ENCODE data around the gene STOML2. TPM values are rescaled to one million over a fixed set of nuclear protein-coding genes. Genes with fewer than 3 reads are reported as not detected.

The STOML2 gene
- total RNA-seq, 1 experiment from 2014 or later: 192 TPM

DNA sequence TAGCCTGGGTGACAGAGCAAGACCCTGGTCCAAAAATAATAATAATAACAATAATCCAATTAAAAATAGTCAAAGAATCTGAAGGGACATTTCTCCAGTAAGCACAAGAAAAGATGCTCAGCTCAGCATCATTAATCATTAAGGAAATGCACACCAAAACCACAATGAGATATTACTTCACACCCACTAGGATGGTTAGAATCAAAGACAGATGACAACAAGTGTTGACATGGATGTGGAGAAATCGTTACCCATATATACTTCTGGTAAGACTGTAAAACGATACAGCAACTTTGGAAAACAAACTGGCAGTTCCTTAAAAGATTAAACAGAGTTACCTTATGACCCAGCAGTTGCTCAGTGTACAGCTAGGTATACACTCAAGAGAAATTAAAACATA lies 17.9 kb downstream of the STOML2 start:
- Histone ChIP-seq H3K4me1 (ENCODE audit: insufficient read depth, low read length) (no peaks in the 10 kb centered on the region), H3K56ac (ENCODE audit: insufficient read length, low read depth, low read length) (no peak overlapping the region), H2BK12ac (ENCODE audit: insufficient read length, low read depth, low read length) (no peak overlapping the region), H2AFZ (ENCODE audit: low read length) (no peak overlapping the region), H3K27ac (ENCODE audit: insufficient read length, low read depth, low read length) (no peak overlapping the region), H3K4me2 (ENCODE audit: insufficient read depth, insufficient read length, low read length) (no peak overlapping the region), H4K20me1 (ENCODE audit: control insufficient read depth, insufficient read depth, insufficient read length) (no peaks in the 10 kb centered on the region), H3K23me2 (ENCODE audit: insufficient read length, low read depth, low read length, poor library complexity, severe bottlenecking) (no peaks in the 10 kb centered on the region), H4K5ac (ENCODE audit: insufficient read length, low read depth, low read length) (no peak overlapping the region), H2AK5ac (ENCODE audit: insufficient read length, low read length) (no peak overlapping the region), H3K14ac (ENCODE audit: insufficient read depth, low read length) (no peak overlapping the region), H2BK120ac (ENCODE audit: low read depth, low read length, poor library complexity, severe bottlenecking) (no peak overlapping the region), H3K79me1 (ENCODE audit: insufficient read depth, low read depth, low read length, poor library complexity, severe bottlenecking) (no peaks in the 10 kb centered on the region), H4K8ac (replicated peaks; ENCODE audit: insufficient read length, low read depth, low read length) (no peak overlapping the region), H3K27me3 (ENCODE audit: insufficient read depth, low read length) (no peaks in the 10 kb centered on the region), H3K4ac (ENCODE audit: low read depth, low read length) (no peak overlapping the region), H3K79me2 (ENCODE audit: insufficient read depth, low read length) (no peaks in the 10 kb centered on the region), H3K9ac (ENCODE audit: extremely low read depth, insufficient read length, low read length) (no peak overlapping the region), H3K18ac (ENCODE audit: insufficient read length, low read depth, low read length) (no peak overlapping the region), H3K23ac (ENCODE audit: insufficient read length, low read depth, low read length) (no peak overlapping the region), H3K9me3 (ENCODE audit: control insufficient read depth, low read depth, low read length) (no peaks in the 10 kb centered on the region), H2BK20ac (ENCODE audit: low read depth, low read length, poor library complexity, severe bottlenecking) (no peak overlapping the region), H4K91ac (ENCODE audit: insufficient read length, low read depth, low read length) (no peak overlapping the region), H2BK15ac (ENCODE audit: low read depth, low read length) (no peak overlapping the region), H2BK5ac (ENCODE audit: insufficient read length, low read length) (no peak overlapping the region), H3T11ph (ENCODE audit: low read length) (no peak overlapping the region)
- Mint-ChIP-seq H3K4me3 (no peak overlapping the region), H3K9me3 (no peaks in the 10 kb centered on the region), H3K27me3 (ENCODE audit: low read depth) (no peaks in the 10 kb centered on the region), H3K36me3 (ENCODE audit: insufficient read depth in 1 of 3, low read depth in 3 of 3) (peaks cover 5 to 26% (median 21%) of the 10 kb centered on the region in 3 experiments; a peak in 6 of 7 replicates), H3K4me1 (peaks cover 0 to 3% of the 10 kb centered on the region in 2 experiments; a peak in 2 of 4 replicates), H3K27ac (no peak overlapping the region)
- DNase-seq: no peak
- TF ChIP-seq, protein P1, sequence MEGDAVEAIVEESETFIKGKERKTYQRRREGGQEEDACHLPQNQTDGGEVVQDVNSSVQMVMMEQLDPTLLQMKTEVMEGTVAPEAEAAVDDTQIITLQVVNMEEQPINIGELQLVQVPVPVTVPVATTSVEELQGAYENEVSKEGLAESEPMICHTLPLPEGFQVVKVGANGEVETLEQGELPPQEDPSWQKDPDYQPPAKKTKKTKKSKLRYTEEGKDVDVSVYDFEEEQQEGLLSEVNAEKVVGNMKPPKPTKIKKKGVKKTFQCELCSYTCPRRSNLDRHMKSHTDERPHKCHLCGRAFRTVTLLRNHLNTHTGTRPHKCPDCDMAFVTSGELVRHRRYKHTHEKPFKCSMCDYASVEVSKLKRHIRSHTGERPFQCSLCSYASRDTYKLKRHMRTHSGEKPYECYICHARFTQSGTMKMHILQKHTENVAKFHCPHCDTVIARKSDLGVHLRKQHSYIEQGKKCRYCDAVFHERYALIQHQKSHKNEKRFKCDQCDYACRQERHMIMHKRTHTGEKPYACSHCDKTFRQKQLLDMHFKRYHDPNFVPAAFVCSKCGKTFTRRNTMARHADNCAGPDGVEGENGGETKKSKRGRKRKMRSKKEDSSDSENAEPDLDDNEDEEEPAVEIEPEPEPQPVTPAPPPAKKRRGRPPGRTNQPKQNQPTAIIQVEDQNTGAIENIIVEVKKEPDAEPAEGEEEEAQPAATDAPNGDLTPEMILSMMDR (conservative IDR thresholded peaks at IDR 0.05): no peak
- WGBS (ENCODE audit: extremely low coverage, insufficient read length, low lambda C conversion rate): no CpG with 5 or more reads among the region's 2 CpGs

Measured in H9 (cell line).